ENCODE data around the gene RAD9A. TPM values are rescaled to one million over a fixed set of nuclear protein-coding genes. Genes with fewer than 3 reads are reported as not detected.

The RAD9A gene
- total and polyA plus RNA-seq, 9 of the 15 experiments (the other 6 are each of a cell fraction or from before 2014, with no cell fraction given), result 1.4 to 41.2 (median 16.1) TPM

GRCh38 chr11:67420646-67421429, 29.1 kb downstream of the RAD9A start (continued):
- TF ChIP-seq ARID3B (CRISPR knock-in tag; IDR thresholded peaks at IDR 0.05; ENCODE audit: borderline replicate concordance), result no peak
- no peak for TF ChIP-seq ZNF583 (CRISPR knock-in tag; IDR thresholded peaks at IDR 0.05)
- no peak for TF ChIP-seq ZBTB34 (CRISPR knock-in tag; IDR thresholded peaks at IDR 0.05)
- no peak for TF ChIP-seq CBX5 (IDR thresholded peaks at IDR 0.05; ENCODE audit: borderline replicate concordance, low read depth)
- TF ChIP-seq ZNF830 (CRISPR knock-in tag; IDR thresholded peaks at IDR 0.05), result no peak
- no peak for TF ChIP-seq GTF2E2 (tag; IDR thresholded peaks at IDR 0.05)
- no peak for TF ChIP-seq MED1 (CRISPR knock-in tag; IDR thresholded peaks at IDR 0.05; ENCODE audit: borderline replicate concordance)
- peak; percentile 86; the same call in 1 of the 2 replicates for TF ChIP-seq PHF8 (IDR thresholded peaks at IDR 0.05; ENCODE audit: borderline replicate concordance, low read length)
- no peak for TF ChIP-seq FIP1L1 (IDR thresholded peaks at IDR 0.05; ENCODE audit: low read depth, low read length, poor library complexity, severe bottlenecking)
- TF ChIP-seq ZNF408 (CRISPR knock-in tag; IDR thresholded peaks at IDR 0.05; ENCODE audit: low read depth), result no peak
- peak; percentile 71; the same call in 1 of the 2 replicates for TF ChIP-seq CREB1 (IDR thresholded peaks at IDR 0.05)
- TF ChIP-seq CREB1 (CRISPR knock-in tag; IDR thresholded peaks at IDR 0.05), result 0 out of 2 replicates have a peak, but pooled peaks have one; percentile 29
- TF ChIP-seq LCOR (CRISPR knock-in tag; IDR thresholded peaks at IDR 0.05), result no peak
- no peak for TF ChIP-seq ZSCAN29 (IDR thresholded peaks at IDR 0.05)
- TF ChIP-seq MXI1 (IDR thresholded peaks at IDR 0.05; ENCODE audit: low read depth, low read length), result 0 out of 2 replicates have a peak, but pooled peaks have one; percentile 49
- no peak for TF ChIP-seq NKRF (IDR thresholded peaks at IDR 0.05; ENCODE audit: borderline replicate concordance)
- no peak for TF ChIP-seq SMARCB1 (IDR thresholded peaks at IDR 0.05; ENCODE audit: insufficient read length, low read depth)
- no peak for TF ChIP-seq CEBPB (tag; IDR thresholded peaks at IDR 0.05)
- no peak for TF ChIP-seq TARDBP (IDR thresholded peaks at IDR 0.05)
- no peak for TF ChIP-seq MAFF (IDR thresholded peaks at IDR 0.05; ENCODE audit: low read length)
- no peak for TF ChIP-seq SMARCC2 (IDR thresholded peaks at IDR 0.05; ENCODE audit: low read depth)
- TF ChIP-seq FOXJ2 (tag; IDR thresholded peaks at IDR 0.05), result no peak
- no peak for TF ChIP-seq ZNF124 (CRISPR knock-in tag; IDR thresholded peaks at IDR 0.05)
- TF ChIP-seq CBX8 (IDR thresholded peaks at IDR 0.05; ENCODE audit: borderline replicate concordance, extremely low read depth, low read depth, low read length, poor library complexity, severe bottlenecking), result no peak
- no peak for TF ChIP-seq ZC3H11A (IDR thresholded peaks at IDR 0.05; ENCODE audit: low read depth, low read length)
- no peak for TF ChIP-seq ZNF696 (CRISPR knock-in tag; conservative IDR thresholded peaks at IDR 0.05)
